Activated CD4-positive, alpha-beta T cell treated with anti-CD3 and anti-CD28 coated beads for 36 hours (primary cell): ENCODE measurements around the gene BCAS3. TPM values are rescaled to one million over a fixed set of nuclear protein-coding genes. Genes with fewer than 3 reads are reported as not detected.
A peak's percentile ranks its signal among the peaks of the same experiment; 100 is the strongest.

Source experiments
- ATAC-seq: fragments of 200-7000 bp; cut with Tn5 transposase; one replicate; pipeline ENCODE4 v1.10.0; 2021; ENCODE audit warnings: mild to moderate bottlenecking, moderate library complexity
- CTCF ChIA-PET: fragments of 350-600 bp; sonication (Branson Sonifier 250); formaldehyde crosslinking; loops from one replicate; lab custom pipeline; 2021; ENCODE audit warnings: antibody characterized with exemption; lab: Charles Lee
- POLR2A ChIA-PET: fragments of 350-600 bp; sonication (Branson Sonifier 250); formaldehyde crosslinking; loops from one replicate; lab custom pipeline; 2021; ENCODE audit warnings: antibody characterized with exemption, inconsistent platforms; lab: Charles Lee
- DNase-seq: peaks from one replicate; pipeline ENCODE4 v3.0.0-alpha.2; 2020
- H3K27ac Mint-ChIP-seq: one replicate; pipeline ENCODE4 v1.8.0; 2021; ENCODE audit warnings: mixed read lengths
- H3K27me3 Mint-ChIP-seq: one replicate; pipeline ENCODE4 v1.8.0; 2021; ENCODE audit warnings: mixed read lengths
- H3K36me3 Mint-ChIP-seq: one replicate; pipeline ENCODE4 v1.8.0; 2021; ENCODE audit warnings: low read depth, mixed read lengths
- H3K4me1 Mint-ChIP-seq: one replicate; pipeline ENCODE4 v1.8.0; 2021; ENCODE audit warnings: mixed read lengths
- H3K4me3 Mint-ChIP-seq: one replicate; pipeline ENCODE4 v1.8.0; 2021; ENCODE audit warnings: mild to moderate bottlenecking, moderate library complexity, mixed read lengths
- H3K9me3 Mint-ChIP-seq: one replicate; pipeline ENCODE4 v1.8.0; 2021; ENCODE audit warnings: low read depth, mixed read lengths
- intact Hi-C, 2 experiments: fragments of 100-400 bp; cut with DNase I in 1 of 2; cut with micrococcal nuclease in 1 of 2; formaldehyde crosslinking; loops; one replicate each; pipeline versions ENCODE4 v1.14.2 to v1.15.1; 2022 to 2024; cut with DNase I, micrococcal nuclease
- total RNA-seq, 2 experiments: library from RNA; stranded (reverse); gene quantifications; one replicate each; pipeline ENCODE4 v1.2.3, GENCODE V29; 2021

The BCAS3 gene
- total RNA-seq, 2 experiments from 2014 or later: 7.2 to 7.5 TPM

GRCh38 chr17:61129267-61130254, 451.9 kb downstream of the BCAS3 start:
- Mint-ChIP-seq H3K9me3 (no peaks in the 10 kb centered on the region), H3K4me3 (no peak overlapping the region)
- CTCF ChIA-PET: no interaction called here

GRCh38 chr17:61130330-61130729, 452.7 kb downstream of the BCAS3 start:
- H3K27ac Mint-ChIP-seq: no peak overlapping the region
- ATAC-seq: no peak
- intact Hi-C loops: no loop called here

More at GRCh38 chr17:61129267-61130254, 451.9 kb downstream of the BCAS3 start:
- Mint-ChIP-seq H3K27me3 (no peaks in the 10 kb centered on the region), H3K27ac (no peak overlapping the region), H3K36me3 (no peaks in the 10 kb centered on the region), H3K4me1 (peaks cover 13% of the 10 kb centered on the region)
- ATAC-seq: no peak
- POLR2A ChIA-PET: interaction anchor here (0.5 kb wide), 1 partner anchor 659 kb away, joined by 4 read pairs; no protein-coding TSS in a partner anchor
- DNase-seq: no peak
- intact Hi-C loops: no loop called here

GRCh38 chr17:61131585-61131984, 453.9 kb downstream of the BCAS3 start:
- Mint-ChIP-seq H3K4me3 (no peak overlapping the region), H3K27ac (no peak overlapping the region), H3K9me3 (no peaks in the 10 kb centered on the region), H3K4me1 (peaks cover 13% of the 10 kb centered on the region), H3K36me3 (no peaks in the 10 kb centered on the region), H3K27me3 (no peaks in the 10 kb centered on the region)
- intact Hi-C loops: no loop called here
- ChIA-PET POLR2A (no interaction called here), CTCF (interaction anchor here (0.6 to 0.7 kb wide), 2 partner anchors 30 to 243 kb away, joined by 3 read pairs; no protein-coding TSS in a partner anchor)
- no peak for DNase-seq
- no peak for ATAC-seq

More at GRCh38 chr17:61130330-61130729, 452.7 kb downstream of the BCAS3 start:
- Mint-ChIP-seq H3K4me1 (peaks cover 13% of the 10 kb centered on the region), H3K4me3 (no peak overlapping the region), H3K36me3 (no peaks in the 10 kb centered on the region), H3K27me3 (no peaks in the 10 kb centered on the region), H3K9me3 (no peaks in the 10 kb centered on the region)
- CTCF ChIA-PET: no interaction called here
- POLR2A ChIA-PET: interaction anchor here (0.5 kb wide), 1 partner anchor 660 kb away, joined by 4 read pairs; no protein-coding TSS in a partner anchor
- DNase-seq: no peak

GRCh38 chr17:61132524-61132923, 454.9 kb downstream of the BCAS3 start:
- Mint-ChIP-seq H3K27me3 (no peaks in the 10 kb centered on the region), H3K4me1 (peaks cover 14% of the 10 kb centered on the region), H3K4me3 (no peak overlapping the region), H3K27ac (no peak overlapping the region), H3K36me3 (no peaks in the 10 kb centered on the region), H3K9me3 (no peaks in the 10 kb centered on the region)
- DNase-seq (no peak), ATAC-seq (no peak)
- intact Hi-C loops: no loop called here
- CTCF ChIA-PET: interaction anchor here (0.6 kb wide), 1 partner anchor 29 kb away, joined by 3 read pairs; no protein-coding TSS in a partner anchor
- POLR2A ChIA-PET: no interaction called here

- Mint-ChIP-seq H3K27ac (no peak overlapping the region), H3K27me3 (no peaks in the 10 kb centered on the region), H3K4me1 (peaks cover 19% of the 10 kb centered on the region), H3K36me3 (no peaks in the 10 kb centered on the region), H3K9me3 (no peaks in the 10 kb centered on the region), H3K4me3 (no peak overlapping the region)
- ChIA-PET POLR2A (no interaction called here), CTCF (interaction anchor here (1.0 kb wide), 1 partner anchor 413 kb away, joined by 3 read pairs; no protein-coding TSS in a partner anchor)
- ATAC-seq: no peak
- DNase-seq: no peak
- intact Hi-C loops: no loop called here
Observed at GRCh38 chr17:61133853-61134252, 456.2 kb downstream of the BCAS3 start.

GRCh38 chr17:61134551-61135235, 457.0 kb downstream of the BCAS3 start:
- ATAC-seq (no peak), DNase-seq (no peak)
- peaks cover 23% of the 10 kb centered on the region for H3K4me1 Mint-ChIP-seq
- no peaks in the 10 kb centered on the region for H3K9me3 Mint-ChIP-seq
- H3K36me3 Mint-ChIP-seq: no peaks in the 10 kb centered on the region
- ChIA-PET POLR2A (no interaction called here), CTCF (interaction anchor here (1.0 to 1.7 kb wide), 2 partner anchors 7 to 414 kb away, joined by 3 to 6 read pairs; no protein-coding TSS in a partner anchor)
- H3K27ac Mint-ChIP-seq: no peak overlapping the region
- H3K4me3 Mint-ChIP-seq: no peak overlapping the region
- intact Hi-C loops: no loop called here
- H3K27me3 Mint-ChIP-seq: no peaks in the 10 kb centered on the region

- DNase-seq (no peak), ATAC-seq (no peak)
- Mint-ChIP-seq H3K27ac (no peak overlapping the region), H3K36me3 (no peaks in the 10 kb centered on the region), H3K4me1 (peaks cover 27% of the 10 kb centered on the region), H3K4me3 (peak overlapping the region; percentile 34), H3K9me3 (no peaks in the 10 kb centered on the region), H3K27me3 (no peaks in the 10 kb centered on the region)
- intact Hi-C loops: no loop called here
- CTCF ChIA-PET: interaction anchor here (0.5 to 1.7 kb wide), 2 partner anchors 8 to 234 kb away, joined by 3 to 6 read pairs; no protein-coding TSS in a partner anchor
- POLR2A ChIA-PET: no interaction called here
Observed at GRCh38 chr17:61135782-61136181, 458.1 kb downstream of the BCAS3 start.

GRCh38 chr17:61136296-61136695, 458.6 kb downstream of the BCAS3 start:
- ChIA-PET CTCF (interaction anchor here (1.7 kb wide), 1 partner anchor 9 kb away, joined by 6 read pairs; no protein-coding TSS in a partner anchor), POLR2A (no interaction called here)
- no peak for ATAC-seq
- Mint-ChIP-seq H3K9me3 (no peaks in the 10 kb centered on the region), H3K27ac (no peak overlapping the region), H3K4me1 (peaks cover 27% of the 10 kb centered on the region), H3K27me3 (no peaks in the 10 kb centered on the region), H3K4me3 (no peak overlapping the region), H3K36me3 (no peaks in the 10 kb centered on the region)
- DNase-seq: no peak
- intact Hi-C loops: no loop called here

- DNase-seq (peak; percentile 64), ATAC-seq (peak; percentile 97)
- H3K36me3 Mint-ChIP-seq: no peaks in the 10 kb centered on the region
- H3K27ac Mint-ChIP-seq: peak overlapping the region; percentile 63
- H3K27me3 Mint-ChIP-seq: no peaks in the 10 kb centered on the region
- no peaks in the 10 kb centered on the region for H3K9me3 Mint-ChIP-seq
- ChIA-PET POLR2A (no interaction called here), CTCF (no interaction called here)
- H3K4me3 Mint-ChIP-seq: peak overlapping the region; percentile 26
- intact Hi-C loops: no loop called here
- peaks cover 22% of the 10 kb centered on the region for H3K4me1 Mint-ChIP-seq
Observed at GRCh38 chr17:61139219-61139618, 461.6 kb downstream of the BCAS3 start.

GRCh38 chr17:61140081-61140786, 462.6 kb downstream of the BCAS3 start:
- no peaks in the 10 kb centered on the region for H3K9me3 Mint-ChIP-seq
- ChIA-PET POLR2A (interaction anchor here (0.7 kb wide), 1 partner anchor 246 kb away, joined by 4 read pairs; no protein-coding TSS in a partner anchor), CTCF (no interaction called here)
- no peak for DNase-seq
- intact Hi-C loops: no loop called here
- no peak overlapping the region for H3K4me3 Mint-ChIP-seq
- H3K36me3 Mint-ChIP-seq: no peaks in the 10 kb centered on the region
- no peaks in the 10 kb centered on the region for H3K27me3 Mint-ChIP-seq
- peaks cover 22% of the 10 kb centered on the region for H3K4me1 Mint-ChIP-seq
- ATAC-seq: no peak
- H3K27ac Mint-ChIP-seq: peak overlapping the region; percentile 21

- no peaks in the 10 kb centered on the region for H3K9me3 Mint-ChIP-seq
- no peak for DNase-seq
- no peaks in the 10 kb centered on the region for H3K27me3 Mint-ChIP-seq
- no peak overlapping the region for H3K4me3 Mint-ChIP-seq
- peaks cover 19% of the 10 kb centered on the region for H3K4me1 Mint-ChIP-seq
- no peaks in the 10 kb centered on the region for H3K36me3 Mint-ChIP-seq
- POLR2A ChIA-PET: no interaction called here
- CTCF ChIA-PET: no interaction called here
- no peak overlapping the region for H3K27ac Mint-ChIP-seq
- no peak for ATAC-seq
- intact Hi-C loops: no loop called here
Observed at GRCh38 chr17:61143026-61143425, 465.4 kb downstream of the BCAS3 start.
